Measurements from ENCODE around the gene C17orf58.
A peak's percentile ranks its signal among the peaks of the same experiment; 100 is the strongest.
"Not testable (repeated sequence)": the region's sequence is repeated elsewhere in the genome, so short reads cannot be mapped to it uniquely, and the experiment has no call there.

The C17orf58 gene

GRCh38 chr17:67974598-67975066, 21.6 kb downstream of the C17orf58 start:
- no peak overlapping the region for H2BK120ac ChIP-seq (ENCODE audit: low read depth, low read length)
- H2AFZ ChIP-seq (ENCODE audit: low read depth, low read length) = no peak overlapping the region
- no peak overlapping the region for H4K91ac ChIP-seq (ENCODE audit: low read length)
- no peak overlapping the region for H4K8ac ChIP-seq (ENCODE audit: low read length)
- H3K4me1 ChIP-seq (ENCODE audit: control insufficient read depth, insufficient read depth, low read depth, low read length) = peaks cover 3% of the 10 kb centered on the region
- no peak overlapping the region for H3K18ac ChIP-seq (ENCODE audit: low read depth in 1 of 2, low read length in 2 of 2)
- no peak overlapping the region for H3K14ac ChIP-seq (ENCODE audit: low read length in 2 of 2)
- H2BK15ac ChIP-seq (ENCODE audit: low read depth, poor library complexity, severe bottlenecking) = peak overlapping the region; percentile 41
- peaks cover 2% of the 10 kb centered on the region for H3K79me1 ChIP-seq (replicated peaks; ENCODE audit: low read length, poor library complexity, severe bottlenecking)
- peak overlapping the region in 1 of 2 experiments; percentile 6 for H2BK12ac ChIP-seq (ENCODE audit: low read length in 2 of 2)
- H3K36me3 ChIP-seq (ENCODE audit: control insufficient read depth in 1 of 2, insufficient read depth in 2 of 2, low read depth in 1 of 2, low read length in 2 of 2) = peaks cover 33 to 47% of the 10 kb centered on the region in 2 experiments
- H3K27me3 ChIP-seq (ENCODE audit: control insufficient read depth in 1 of 2, insufficient read depth in 1 of 2, low read length in 2 of 2) = no peaks in the 10 kb centered on the region
- DNase-seq = no peak
- H3K23ac ChIP-seq (ENCODE audit: low read length in 2 of 2) = no peak overlapping the region
- no peaks in the 10 kb centered on the region for H3K9me3 ChIP-seq (ENCODE audit: control insufficient read depth, low read length)
- 30% methylated on average over 7 of the region's 8 CpGs for WGBS
- no peak overlapping the region for H2BK5ac ChIP-seq (ENCODE audit: low read depth, low read length, poor library complexity, severe bottlenecking)
- H3K9ac ChIP-seq (ENCODE audit: low read length) = no peak overlapping the region
- no peak overlapping the region for H3K4ac ChIP-seq (ENCODE audit: low read depth in 1 of 2, low read length in 2 of 2)
- H2AK5ac ChIP-seq (ENCODE audit: low read length, severe bottlenecking) = no peak overlapping the region
- no peak overlapping the region for H3K4me3 ChIP-seq (ENCODE audit: insufficient read depth in 1 of 2, low read depth in 1 of 2, low read length in 2 of 2)
- no peak overlapping the region for H3K27ac ChIP-seq (ENCODE audit: low read length, poor library complexity, severe bottlenecking)
- H3K4me2 ChIP-seq (ENCODE audit: low read length, poor library complexity, severe bottlenecking) = no peak overlapping the region

DNA sequence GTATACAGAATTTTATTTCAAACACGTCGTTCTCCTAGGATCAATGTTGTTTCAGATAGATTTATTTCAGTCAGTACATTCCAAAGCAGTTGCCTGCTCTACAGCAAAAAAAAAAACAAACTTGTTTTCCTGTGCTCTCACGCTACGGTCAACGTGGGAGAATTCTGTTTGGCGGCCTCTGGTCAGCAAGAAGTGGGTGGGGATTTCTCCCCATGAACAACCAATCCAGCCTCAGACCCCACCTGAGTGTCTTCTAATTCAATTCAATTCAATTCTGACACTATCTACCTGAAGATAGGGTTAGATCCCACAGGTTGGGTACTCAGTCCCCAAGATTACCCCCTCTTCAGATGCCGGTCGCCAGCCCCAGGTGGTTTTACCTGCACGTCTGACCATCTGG, 22.1 kb downstream of the C17orf58 start:
- Histone ChIP-seq H2BK5ac (ENCODE audit: low read depth, low read length, poor library complexity, severe bottlenecking) (no peak overlapping the region), H2BK15ac (ENCODE audit: low read depth, poor library complexity, severe bottlenecking) (peak overlapping the region; percentile 41), H3K27me3 (ENCODE audit: control insufficient read depth in 1 of 2, insufficient read depth in 1 of 2, low read length in 2 of 2) (no peaks in the 10 kb centered on the region), H2AFZ (ENCODE audit: low read depth, low read length) (no peak overlapping the region), H3K36me3 (ENCODE audit: control insufficient read depth in 1 of 2, insufficient read depth in 2 of 2, low read depth in 1 of 2, low read length in 2 of 2) (peaks cover 30 to 43% of the 10 kb centered on the region in 2 experiments), H3K18ac (ENCODE audit: low read depth in 1 of 2, low read length in 2 of 2) (no peak overlapping the region), H4K8ac (ENCODE audit: low read length) (no peak overlapping the region), H3K14ac (ENCODE audit: low read length in 2 of 2) (no peak overlapping the region), H2BK120ac (ENCODE audit: low read depth, low read length) (no peak overlapping the region), H3K4me2 (ENCODE audit: low read length, poor library complexity, severe bottlenecking) (no peak overlapping the region), H3K9me3 (ENCODE audit: control insufficient read depth, low read length) (no peaks in the 10 kb centered on the region), H3K4ac (ENCODE audit: low read depth in 1 of 2, low read length in 2 of 2) (no peak overlapping the region), H3K27ac (ENCODE audit: low read length, poor library complexity, severe bottlenecking) (no peak overlapping the region), H3K23ac (ENCODE audit: low read length in 2 of 2) (no peak overlapping the region), H3K4me1 (ENCODE audit: control insufficient read depth, insufficient read depth, low read depth, low read length) (peaks cover 3% of the 10 kb centered on the region), H3K79me1 (replicated peaks; ENCODE audit: low read length, poor library complexity, severe bottlenecking) (peaks cover 2% of the 10 kb centered on the region), H3K9ac (ENCODE audit: low read length) (no peak overlapping the region), H2BK12ac (ENCODE audit: low read length in 2 of 2) (no peak overlapping the region), H3K4me3 (ENCODE audit: insufficient read depth in 1 of 2, low read depth in 1 of 2, low read length in 2 of 2) (no peak overlapping the region), H4K91ac (ENCODE audit: low read length) (no peak overlapping the region), H2AK5ac (ENCODE audit: low read length, severe bottlenecking) (no peak overlapping the region)
- DNase-seq = peak; percentile 69
- 48% methylated on average over 9 of the region's 9 CpGs for WGBS

DNA sequence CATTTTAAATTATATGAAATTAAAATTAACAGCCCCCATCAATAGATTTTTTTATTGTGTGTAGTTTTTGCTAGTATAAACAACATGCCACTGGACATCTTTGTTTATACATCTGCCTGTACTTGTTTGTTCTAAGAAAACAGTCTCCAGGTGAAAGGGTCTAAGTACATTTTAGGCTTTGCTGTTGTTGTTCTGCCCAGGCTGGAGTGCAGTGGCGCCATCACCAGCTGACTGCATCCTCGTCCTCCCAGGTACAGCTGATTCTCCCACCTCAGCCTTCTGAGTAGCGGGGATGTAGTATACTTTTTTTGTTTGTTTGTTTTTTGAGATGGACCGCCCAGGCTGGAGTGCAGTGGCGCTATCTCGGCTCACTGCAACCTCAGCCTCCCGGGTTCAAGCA, 25.5 kb downstream of the C17orf58 start:
- H3K4ac ChIP-seq (ENCODE audit: low read depth in 1 of 2, low read length in 2 of 2) = no peak overlapping the region
- H3K18ac ChIP-seq (ENCODE audit: low read depth in 1 of 2, low read length in 2 of 2) = peak overlapping the region in 1 of 2 experiments; percentile 21
- no peak overlapping the region for H2BK15ac ChIP-seq (ENCODE audit: low read depth, poor library complexity, severe bottlenecking)
- H3K4me2 ChIP-seq (ENCODE audit: low read length, poor library complexity, severe bottlenecking) = no peak overlapping the region
- WGBS = 98% methylated on average over 6 of the region's 7 CpGs
- no peaks in the 10 kb centered on the region for H3K27me3 ChIP-seq (ENCODE audit: control insufficient read depth in 1 of 2, insufficient read depth in 1 of 2, low read length in 2 of 2)
- H2BK5ac ChIP-seq (ENCODE audit: low read depth, low read length, poor library complexity, severe bottlenecking) = no peak overlapping the region
- peaks cover 5% of the 10 kb centered on the region for H3K79me1 ChIP-seq (replicated peaks; ENCODE audit: low read length, poor library complexity, severe bottlenecking)
- H3K9ac ChIP-seq (ENCODE audit: low read length) = no peak overlapping the region
- H4K8ac ChIP-seq (ENCODE audit: low read length) = no peak overlapping the region
- no peak overlapping the region for H4K91ac ChIP-seq (ENCODE audit: low read length)
- no peak overlapping the region for H2AFZ ChIP-seq (ENCODE audit: low read depth, low read length)
- DNase-seq = no peak
- peaks cover 32 to 56% of the 10 kb centered on the region in 2 experiments for H3K36me3 ChIP-seq (ENCODE audit: control insufficient read depth in 1 of 2, insufficient read depth in 2 of 2, low read depth in 1 of 2, low read length in 2 of 2)
- H3K4me1 ChIP-seq (ENCODE audit: control insufficient read depth, insufficient read depth, low read depth, low read length) = no peaks in the 10 kb centered on the region
- H3K27ac ChIP-seq (ENCODE audit: low read length, poor library complexity, severe bottlenecking) = no peak overlapping the region
- H3K23ac ChIP-seq (ENCODE audit: low read length in 2 of 2) = no peak overlapping the region
- H3K9me3 ChIP-seq (ENCODE audit: control insufficient read depth, low read length) = no peaks in the 10 kb centered on the region
- H3K14ac ChIP-seq (ENCODE audit: low read length in 2 of 2) = no peak overlapping the region
- no peak overlapping the region for H2BK120ac ChIP-seq (ENCODE audit: low read depth, low read length)
- no peak overlapping the region for H3K4me3 ChIP-seq (ENCODE audit: insufficient read depth in 1 of 2, low read depth in 1 of 2, low read length in 2 of 2)
- H2AK5ac ChIP-seq (ENCODE audit: low read length, severe bottlenecking) = no peak overlapping the region
- H2BK12ac ChIP-seq (ENCODE audit: low read length in 2 of 2) = no peak overlapping the region

DNA sequence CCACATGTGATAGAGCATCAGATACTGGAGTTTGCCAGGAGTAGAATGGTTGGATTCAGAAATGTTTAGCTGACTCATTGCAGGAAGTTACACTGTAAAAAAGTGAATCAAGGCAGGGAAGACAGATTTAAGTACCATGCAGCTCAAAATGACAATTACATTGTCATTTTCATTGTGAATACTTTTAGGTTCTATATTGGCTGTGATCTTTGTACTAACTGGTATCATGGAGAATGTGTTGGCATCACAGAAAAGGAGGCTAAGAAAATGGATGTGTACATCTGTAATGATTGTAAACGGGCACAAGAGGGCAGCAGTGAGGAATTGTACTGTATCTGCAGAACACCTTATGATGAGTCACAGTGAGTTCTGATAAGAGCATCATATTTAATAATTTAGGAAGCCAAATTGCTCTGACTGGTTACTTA, 33.1 kb downstream of the C17orf58 start:
- H2BK120ac ChIP-seq (ENCODE audit: low read depth, low read length); H2BK5ac ChIP-seq (ENCODE audit: low read depth, low read length, poor library complexity, severe bottlenecking); H2AK5ac ChIP-seq (ENCODE audit: low read length, severe bottlenecking); H2AFZ ChIP-seq (ENCODE audit: low read depth, low read length); H3K4me3 ChIP-seq (ENCODE audit: insufficient read depth in 1 of 2, low read depth in 1 of 2, low read length in 2 of 2); H3K14ac ChIP-seq (ENCODE audit: low read length in 2 of 2); H3K18ac ChIP-seq (ENCODE audit: low read depth in 1 of 2, low read length in 2 of 2); H2BK12ac ChIP-seq (ENCODE audit: low read length in 2 of 2); H2BK15ac ChIP-seq (ENCODE audit: low read depth, poor library complexity, severe bottlenecking); H3K4me2 ChIP-seq (ENCODE audit: low read length, poor library complexity, severe bottlenecking); H3K23ac ChIP-seq (ENCODE audit: low read length in 2 of 2); H3K27me3 ChIP-seq (ENCODE audit: control insufficient read depth in 1 of 2, insufficient read depth in 1 of 2, low read length in 2 of 2); H4K91ac ChIP-seq (ENCODE audit: low read length); H4K8ac ChIP-seq (ENCODE audit: low read length); H3K9me3 ChIP-seq (ENCODE audit: control insufficient read depth, low read length); H3K27ac ChIP-seq (ENCODE audit: low read length, poor library complexity, severe bottlenecking); H3K4me1 ChIP-seq (ENCODE audit: control insufficient read depth, insufficient read depth, low read depth, low read length); H3K4ac ChIP-seq (ENCODE audit: low read depth in 1 of 2, low read length in 2 of 2): not testable (repeated sequence)
- Histone ChIP-seq H3K9ac (ENCODE audit: low read length) (peak overlapping the region; percentile 3), H3K79me1 (replicated peaks; ENCODE audit: low read length, poor library complexity, severe bottlenecking) (peaks cover 18% of the 10 kb centered on the region), H3K36me3 (ENCODE audit: control insufficient read depth in 1 of 2, insufficient read depth in 2 of 2, low read depth in 1 of 2, low read length in 2 of 2) (peaks cover 32 to 54% of the 10 kb centered on the region in 2 experiments)
- WGBS = no CpG with 5 or more reads among the region's 1 CpG
- peak; percentile 73 for DNase-seq
